SK-N-SH (cell line): Measurements from ENCODE around the gene KCNH8.

Experiments used
- FOXM1 ChIP-seq: IDR thresholded peaks from 2 replicates; pipeline ENCODE4 v1.4.0; 2012; ENCODE audit warnings: low read depth, mild to moderate bottlenecking
- SIN3A ChIP-seq: IDR thresholded peaks from 2 replicates; pipeline ENCODE4 v1.6.1; 2012; ENCODE audit warnings: low read depth, mild to moderate bottlenecking, low read length, moderate library complexity, borderline replicate concordance

DNA sequence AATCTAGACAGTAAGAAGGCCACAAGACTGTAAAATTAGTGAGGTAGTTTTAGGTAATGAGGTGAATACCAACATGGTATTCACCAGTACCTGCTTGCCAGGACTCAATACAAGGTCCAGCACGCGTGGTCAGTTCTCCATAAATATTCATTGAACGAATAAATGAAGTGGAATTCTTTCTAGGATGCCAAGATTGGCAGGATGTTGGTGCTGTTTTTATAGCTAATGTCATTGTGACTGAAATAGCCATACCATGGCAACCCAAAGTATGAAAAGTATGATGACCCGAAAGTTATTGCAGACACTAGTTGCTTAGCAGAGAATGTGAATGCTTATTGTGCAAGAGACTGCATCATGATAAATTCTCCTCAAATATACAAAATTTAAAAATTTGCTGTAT lies 307.2 kb downstream of the KCNH8 start:
- TF ChIP-seq FOXM1 (no peak), SIN3A (no peak)
